Esophagus mucosa (tissue), 1 donor: ENCODE data around the gene MBNL1. TPM values are rescaled to one million over a fixed set of nuclear protein-coding genes. Genes with fewer than 3 reads are reported as not detected.
A peak's percentile ranks its signal among the peaks of the same experiment; 100 is the strongest.
"Not testable (repeated sequence)": the region's sequence is repeated elsewhere in the genome, so short reads cannot be mapped to it uniquely, and the experiment has no call there.

ENCODE experiments used
- ATAC-seq: fragments of 200-7000 bp; cut with Tn5 transposase; one replicate; pipeline ENCODE4 v1.9.1; 2020
- total RNA-seq: library from RNA; stranded (reverse); gene quantifications from one replicate; pipeline ENCODE4 v1.2.4, GENCODE V29; 2023
- donor health status: DM: yes; HTN: yes; CAD: no.

MBNL1 gene
- total RNA-seq, 1 donor from 2014 or later = 95.4 TPM

GRCh38 chr3:152416808-152417580 lies 148.3 kb downstream of the MBNL1 start:
- peak; percentile 29 for ATAC-seq

DNA sequence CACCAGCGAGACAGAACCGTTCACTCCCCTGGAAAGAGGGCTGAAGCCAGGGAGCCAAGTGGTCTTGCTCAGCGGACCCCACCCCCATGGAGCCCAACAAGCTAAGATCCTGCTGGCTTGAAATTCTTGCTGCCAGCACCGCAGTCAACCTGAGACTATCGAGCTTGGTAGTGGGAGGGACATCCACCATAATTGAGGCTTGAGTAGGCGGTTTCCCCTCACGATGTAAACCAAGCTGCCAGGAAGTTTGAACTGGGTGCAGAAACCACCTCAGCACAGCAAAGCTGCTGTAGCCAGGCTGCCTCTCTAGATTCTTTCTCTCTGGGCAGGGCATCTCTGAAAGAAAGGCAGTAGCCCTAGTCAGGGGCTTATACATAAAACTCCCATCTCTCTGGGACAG lies 151.0 kb downstream of the MBNL1 start:
- ATAC-seq = no peak

DNA sequence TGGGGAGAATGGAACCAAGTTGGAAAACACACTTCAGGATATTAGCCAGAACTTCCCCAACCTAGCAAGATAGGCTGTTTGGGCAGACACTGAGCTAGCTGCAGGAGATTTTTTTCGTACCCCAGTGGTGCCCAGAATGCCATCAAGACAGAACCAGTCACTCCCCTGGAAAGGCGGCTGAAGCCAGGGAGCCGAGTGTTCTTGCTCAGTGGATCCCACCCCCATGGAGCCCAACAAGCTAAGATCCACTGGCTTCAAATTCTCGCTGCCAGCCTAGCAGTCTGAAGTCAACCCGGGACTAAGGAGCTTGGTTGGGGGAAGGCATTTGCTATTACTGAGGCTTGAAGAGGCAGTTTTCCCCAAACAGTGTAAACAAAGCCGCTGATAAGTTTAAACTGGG lies 152.4 kb downstream of the MBNL1 start:
- no peak for ATAC-seq

GRCh38 chr3:152426393-152426792 lies 157.7 kb downstream of the MBNL1 start:
- ATAC-seq = no peak

GRCh38 chr3:152428577-152428976 lies 159.8 kb downstream of the MBNL1 start:
- no peak for ATAC-seq

- ATAC-seq = no peak
These were observed 161.7 kb downstream of the MBNL1 start for GRCh38 chr3:152430223-152431002.

- no peak for ATAC-seq
These were observed 165.4 kb downstream of the MBNL1 start for GRCh38 chr3:152434142-152434541.

GRCh38 chr3:152435210-152435609 lies 166.5 kb downstream of the MBNL1 start:
- ATAC-seq = not testable (repeated sequence)

DNA sequence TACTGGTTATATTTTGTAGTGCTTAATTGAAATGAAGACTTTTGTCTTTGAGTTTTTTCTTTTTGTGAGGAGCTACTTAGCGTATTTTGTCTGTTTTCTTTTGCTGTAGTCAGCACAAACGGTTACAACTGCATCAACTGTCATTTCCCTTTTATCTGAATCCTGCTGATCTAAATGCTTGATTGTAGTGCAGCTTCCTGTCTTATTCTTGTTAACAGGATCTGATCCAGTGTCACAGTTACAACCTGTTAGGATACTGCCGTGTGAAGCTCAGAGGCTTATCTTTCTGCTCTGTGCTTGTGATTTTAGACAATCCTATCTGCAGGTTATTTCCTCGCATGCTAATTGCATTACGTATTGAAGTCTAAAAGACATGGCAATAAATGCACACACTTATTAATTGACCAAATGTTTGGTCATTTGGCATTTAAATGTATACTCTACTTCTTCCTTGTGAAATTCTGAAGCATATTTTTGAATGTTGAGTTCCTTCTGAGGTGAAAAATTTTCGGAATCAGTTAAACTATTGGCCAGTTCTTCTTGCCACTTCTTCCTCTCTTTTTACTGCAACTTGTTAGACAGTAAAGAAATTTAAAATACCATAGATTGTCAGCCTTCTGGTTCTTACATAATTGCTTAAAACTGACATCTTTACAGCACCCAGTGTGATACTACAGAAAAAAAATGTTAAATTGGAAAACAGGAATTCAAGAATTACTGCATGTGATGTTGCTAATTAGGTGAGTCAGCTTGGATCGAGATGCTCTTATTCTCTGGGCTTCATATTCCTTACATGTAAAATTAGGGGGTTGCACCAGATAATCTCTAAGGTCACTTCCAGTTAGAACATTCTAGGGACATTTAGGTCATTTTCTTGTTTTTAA lies 168.2 kb downstream of the MBNL1 start:
- ATAC-seq = no peak

GRCh38 chr3:152438181-152438580 lies 169.5 kb downstream of the MBNL1 start:
- no peak for ATAC-seq

DNA sequence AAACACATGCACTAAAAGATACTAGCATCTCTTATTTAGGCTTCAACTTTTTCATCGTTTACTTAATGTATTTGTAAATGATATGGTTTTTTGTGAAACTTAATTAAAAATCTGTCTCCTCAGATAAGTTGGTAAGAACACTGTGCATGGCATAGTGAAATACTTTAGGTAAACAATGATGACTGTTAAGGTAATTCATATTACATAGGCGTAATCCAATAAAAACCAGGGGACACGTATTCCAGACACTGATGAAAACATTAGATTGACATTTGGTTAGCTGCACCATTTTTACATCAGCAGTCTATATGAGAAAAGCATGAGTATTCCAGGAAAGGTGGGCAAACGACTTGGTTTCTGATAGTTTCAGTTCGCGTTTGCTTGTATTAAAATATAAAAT lies 170.0 kb downstream of the MBNL1 start:
- ATAC-seq = no peak

GRCh38 chr3:152440243-152440642 lies 171.5 kb downstream of the MBNL1 start:
- ATAC-seq = not testable (repeated sequence)

DNA sequence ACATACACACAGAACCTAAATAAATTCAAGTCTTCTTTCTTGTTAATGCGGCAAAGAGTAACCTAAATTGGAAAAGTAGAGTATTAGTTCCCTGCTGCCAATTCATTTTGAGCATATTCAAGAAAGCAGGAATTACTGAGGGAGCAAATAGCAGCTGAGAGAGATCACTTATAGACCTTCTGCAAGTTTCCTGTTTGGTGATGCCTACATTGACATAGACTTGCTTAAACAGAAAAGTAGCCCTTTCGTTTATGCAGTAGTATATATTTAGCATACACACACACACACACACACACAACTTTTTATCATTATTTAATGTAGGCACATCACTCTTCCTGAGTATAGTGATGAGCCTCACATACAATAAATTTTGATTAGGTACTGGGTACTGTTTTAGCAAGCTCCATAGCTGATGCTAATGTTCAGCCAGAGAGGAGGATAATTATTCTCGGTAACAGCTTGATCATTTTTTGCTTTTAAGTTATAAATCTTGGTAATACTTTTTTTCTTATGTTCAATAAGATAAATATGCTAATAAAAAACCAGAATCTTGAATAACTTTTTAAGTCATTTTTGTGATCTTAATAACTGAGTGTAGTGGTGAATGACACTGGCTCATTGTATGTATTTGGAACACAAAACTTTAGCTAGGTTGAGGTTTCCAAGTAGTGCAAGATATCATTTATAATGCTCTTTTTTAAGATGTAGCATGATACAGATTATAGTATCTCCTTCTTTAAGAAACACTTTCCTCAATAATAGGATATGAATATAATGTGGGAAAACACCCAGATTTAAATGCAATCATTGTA lies 174.7 kb downstream of the MBNL1 start:
- no peak for ATAC-seq

- peak; percentile 53 for ATAC-seq
These were observed 175.4 kb downstream of the MBNL1 start for GRCh38 chr3:152444029-152444641.

DNA sequence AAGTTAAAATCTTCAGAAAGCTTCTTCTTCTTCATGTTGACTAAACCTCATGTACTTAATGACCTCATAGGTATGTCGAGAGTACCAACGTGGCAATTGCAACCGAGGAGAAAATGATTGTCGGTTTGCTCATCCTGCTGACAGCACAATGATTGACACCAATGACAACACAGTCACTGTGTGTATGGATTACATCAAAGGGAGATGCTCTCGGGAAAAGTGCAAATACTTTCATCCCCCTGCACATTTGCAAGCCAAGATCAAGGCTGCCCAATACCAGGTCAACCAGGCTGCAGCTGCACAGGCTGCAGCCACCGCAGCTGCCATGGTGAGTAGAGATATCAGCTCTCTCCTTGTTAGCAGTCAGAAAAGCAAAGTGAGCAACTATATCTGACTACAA lies 176.5 kb downstream of the MBNL1 start:
- ATAC-seq = no peak

DNA sequence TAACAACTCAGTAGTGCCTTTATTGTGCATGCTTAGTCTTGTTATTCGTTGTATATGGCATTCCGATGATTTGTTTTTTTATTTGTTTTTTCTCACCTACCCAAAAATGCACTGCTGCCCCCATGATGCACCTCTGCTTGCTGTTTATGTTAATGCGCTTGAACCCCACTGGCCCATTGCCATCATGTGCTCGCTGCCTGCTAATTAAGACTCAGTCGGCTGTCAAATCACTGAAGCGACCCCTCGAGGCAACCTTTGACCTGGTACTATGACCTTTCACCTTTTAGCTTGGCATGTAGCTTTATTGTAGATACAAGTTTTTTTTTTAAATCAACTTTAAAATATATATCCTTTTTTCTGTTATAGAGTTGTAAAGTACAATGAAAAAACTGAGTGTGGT lies 177.8 kb downstream of the MBNL1 start:
- ATAC-seq = no peak

DNA sequence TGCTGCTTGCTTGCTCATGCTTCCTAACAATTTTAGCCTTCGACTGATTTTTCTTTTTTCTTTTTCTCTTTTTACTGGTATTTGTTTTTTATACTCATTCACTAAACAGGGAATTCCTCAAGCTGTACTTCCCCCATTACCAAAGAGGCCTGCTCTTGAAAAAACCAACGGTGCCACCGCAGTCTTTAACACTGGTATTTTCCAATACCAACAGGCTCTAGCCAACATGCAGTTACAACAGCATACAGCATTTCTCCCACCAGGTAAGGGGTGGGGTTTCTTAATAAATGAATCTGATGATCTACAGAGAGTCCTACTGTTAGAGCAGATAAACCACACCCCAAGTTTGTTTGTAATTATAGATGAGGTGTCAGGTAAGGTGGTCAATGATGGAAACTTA lies 178.8 kb downstream of the MBNL1 start:
- ATAC-seq = no peak

- ATAC-seq = no peak
These were observed 179.4 kb downstream of the MBNL1 start for GRCh38 chr3:152448091-152448490.

DNA sequence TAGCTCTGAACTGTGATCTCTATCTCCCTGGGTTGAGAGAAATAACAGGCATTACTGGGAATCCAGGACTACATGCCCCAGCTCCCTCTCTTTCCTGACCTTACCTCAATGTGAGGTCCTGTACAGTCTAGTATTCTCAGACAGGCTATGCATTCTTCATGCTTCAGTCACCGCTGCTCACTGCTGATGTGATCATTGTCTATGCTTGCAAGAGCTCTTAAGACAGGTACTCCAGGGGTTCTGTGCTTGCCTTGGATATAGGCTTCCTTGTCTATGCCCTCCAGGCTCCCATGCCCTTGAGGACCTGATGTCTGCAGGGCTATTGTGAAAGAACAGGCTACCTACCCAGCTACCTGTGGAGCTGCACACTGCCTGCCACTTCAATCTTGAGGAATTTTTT lies 183.6 kb downstream of the MBNL1 start:
- ATAC-seq = peak; percentile 23

DNA sequence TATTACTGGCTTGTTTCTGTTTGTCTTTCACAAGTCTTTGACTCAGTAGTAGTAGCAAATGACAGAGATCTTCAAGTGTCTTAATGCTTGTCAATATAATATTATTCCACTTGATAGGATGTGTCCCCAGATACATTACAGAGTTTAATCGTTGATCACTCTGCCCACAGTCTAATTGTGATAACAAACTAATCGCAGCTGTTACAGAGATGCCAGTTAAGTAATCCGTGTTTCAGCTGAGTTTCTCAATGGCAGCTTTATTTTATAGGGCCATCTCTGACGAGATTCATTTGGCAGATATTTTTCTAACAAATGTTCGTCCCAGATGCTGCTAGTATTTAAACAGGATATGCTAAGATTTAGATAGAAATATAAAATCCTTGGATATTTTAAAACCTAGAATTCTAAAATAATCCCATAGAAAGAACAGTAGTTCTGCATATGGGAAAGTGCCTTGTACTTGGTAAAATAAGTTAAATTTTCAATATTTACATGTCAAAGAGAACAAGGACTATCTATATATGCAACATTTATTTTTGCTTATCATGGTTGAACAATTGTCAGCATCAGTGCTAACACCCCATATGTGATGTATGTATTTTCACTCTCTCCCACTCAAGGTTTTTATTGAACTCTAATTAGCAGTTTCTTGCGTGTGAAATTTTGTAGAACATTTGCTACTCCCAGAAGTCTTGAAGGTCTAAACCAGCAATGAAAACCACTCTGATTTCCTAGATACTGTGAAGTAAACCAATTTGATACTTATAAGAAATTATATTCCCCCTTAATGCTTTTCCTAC lies 185.5 kb downstream of the MBNL1 start:
- ATAC-seq = no peak

GRCh38 chr3:152455989-152456388 lies 187.3 kb downstream of the MBNL1 start:
- no peak for ATAC-seq
